Measurements from ENCODE around the gene CDC42EP1. TPM values are rescaled to one million over a fixed set of nuclear protein-coding genes. Genes with fewer than 3 reads are reported as not detected.
"Not testable (repeated sequence)": the region's sequence is repeated elsewhere in the genome, so short reads cannot be mapped to it uniquely, and the experiment has no call there.

The CDC42EP1 gene
- total RNA-seq, 1 donor from 2014 or later = 0.94 TPM

DNA sequence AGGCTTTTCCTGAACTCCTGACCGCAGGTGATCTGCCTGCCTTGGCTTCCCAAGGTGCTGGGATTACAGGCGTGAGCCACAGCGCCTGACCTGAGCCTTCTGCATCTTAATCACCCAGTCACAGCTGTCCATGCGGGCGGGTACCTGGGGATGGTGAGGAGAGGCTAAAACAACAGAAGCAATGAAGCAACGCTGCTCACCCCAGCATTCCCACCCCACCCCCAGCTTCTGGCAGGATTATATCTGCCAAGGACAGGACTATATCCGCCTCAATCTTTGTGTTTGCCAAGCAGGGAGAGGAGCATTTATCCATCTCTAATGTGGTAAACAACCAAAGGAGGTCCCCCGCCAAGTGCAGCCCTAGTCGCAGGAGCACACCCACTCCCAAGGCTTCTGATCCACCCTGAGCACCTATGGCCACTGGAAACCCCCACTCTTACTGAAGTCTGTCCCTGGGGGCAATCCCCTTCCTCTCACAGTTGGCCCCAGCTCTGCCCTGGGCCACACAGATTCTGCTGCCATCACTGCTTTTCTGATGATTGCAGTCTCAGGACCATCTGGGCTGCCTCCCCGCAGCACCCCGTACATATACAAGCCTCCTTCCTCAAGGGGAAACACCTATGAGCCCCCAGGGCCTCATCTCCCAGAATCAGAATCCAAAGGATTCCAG is 28.4 kb downstream of the CDC42EP1 start:
- DNase-seq = no peak

DNA sequence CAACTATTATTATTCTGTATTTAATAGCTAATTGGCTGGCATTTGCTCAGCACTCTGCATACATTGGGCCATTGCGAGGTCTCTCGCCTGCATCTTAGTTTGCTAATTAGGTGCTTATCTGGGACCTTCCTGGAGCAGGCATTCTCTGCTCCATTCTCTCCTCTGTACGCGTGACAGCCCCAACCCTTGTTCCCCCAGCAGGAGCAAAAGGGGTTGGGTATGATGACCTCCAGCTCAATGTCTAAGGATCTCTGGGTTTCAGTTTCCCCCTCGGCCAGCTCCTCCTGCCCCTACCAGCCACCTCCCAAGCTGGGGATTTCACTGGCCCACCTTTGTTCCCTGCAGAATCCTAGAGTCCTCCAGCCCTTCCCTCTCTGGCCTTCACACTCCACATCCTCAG is 29.4 kb downstream of the CDC42EP1 start:
- DNase-seq = no peak

GRCh38 chr22:37591081-37591480 is 30.8 kb downstream of the CDC42EP1 start:
- not testable (repeated sequence) for DNase-seq

- no peak for DNase-seq
Observed at GRCh38 chr22:37591823-37592404, 31.6 kb downstream of the CDC42EP1 start.

- DNase-seq = no peak
Observed at GRCh38 chr22:37594237-37594636, 34.0 kb downstream of the CDC42EP1 start.

- DNase-seq = no peak
Observed at GRCh38 chr22:37599153-37599552, 38.9 kb downstream of the CDC42EP1 start.

- no peak for DNase-seq
Observed at GRCh38 chr22:37601203-37601539, 40.9 kb downstream of the CDC42EP1 start.

- DNase-seq = no peak
Observed at GRCh38 chr22:37601540-37602442, 41.5 kb downstream of the CDC42EP1 start.

GRCh38 chr22:37602546-37603277 is 42.4 kb downstream of the CDC42EP1 start:
- DNase-seq = not testable (repeated sequence)

GRCh38 chr22:37604074-37604473 is 43.8 kb downstream of the CDC42EP1 start:
- DNase-seq = no peak

- DNase-seq = no peak
Observed at GRCh38 chr22:37604875-37605274, 44.6 kb downstream of the CDC42EP1 start.

DNA sequence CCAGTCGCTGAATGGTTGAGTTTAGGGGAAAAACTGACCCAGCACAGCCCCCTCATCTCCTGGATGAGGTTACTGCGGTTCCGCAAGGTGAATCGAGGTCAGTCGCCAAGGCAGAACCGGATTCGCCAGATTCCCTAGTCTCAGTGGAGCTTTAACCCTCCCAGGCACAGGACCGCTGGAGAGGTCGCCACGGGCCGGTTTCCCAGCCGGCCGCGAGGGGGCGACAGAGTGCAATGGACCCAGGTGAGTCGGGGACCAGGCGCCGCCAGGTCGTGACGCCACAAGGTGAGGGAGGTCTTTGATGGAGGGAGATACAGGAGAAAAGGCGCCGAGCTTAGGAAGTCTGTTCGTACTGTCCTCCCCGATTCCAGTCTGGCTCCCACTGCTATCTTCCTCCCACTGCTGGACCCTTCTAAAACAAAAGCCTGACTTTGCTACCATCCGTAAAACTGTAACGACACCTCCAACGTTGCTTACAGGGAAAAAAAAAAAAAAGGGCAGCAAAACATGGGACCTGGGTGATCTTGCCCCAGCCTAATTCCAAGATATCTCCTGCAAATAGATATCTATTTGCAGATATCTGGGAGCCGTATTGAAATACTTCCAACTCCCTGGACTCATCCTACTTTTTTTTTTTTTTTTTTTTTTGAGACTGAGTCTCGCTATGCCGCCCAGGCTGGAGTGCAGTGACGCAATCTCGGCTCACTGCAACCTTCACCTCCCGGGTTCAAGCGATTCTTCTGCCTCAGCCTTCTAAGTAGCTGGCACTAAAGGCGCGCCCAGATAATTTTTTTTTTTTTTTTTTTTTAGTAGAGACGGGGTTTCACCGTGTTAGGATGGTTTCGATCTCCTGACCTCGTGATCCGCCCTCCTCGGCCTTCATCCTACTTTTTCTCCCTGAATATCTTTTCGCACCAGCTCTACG is 47.0 kb downstream of the CDC42EP1 start:
- DNase-seq = peak; percentile 69

DNA sequence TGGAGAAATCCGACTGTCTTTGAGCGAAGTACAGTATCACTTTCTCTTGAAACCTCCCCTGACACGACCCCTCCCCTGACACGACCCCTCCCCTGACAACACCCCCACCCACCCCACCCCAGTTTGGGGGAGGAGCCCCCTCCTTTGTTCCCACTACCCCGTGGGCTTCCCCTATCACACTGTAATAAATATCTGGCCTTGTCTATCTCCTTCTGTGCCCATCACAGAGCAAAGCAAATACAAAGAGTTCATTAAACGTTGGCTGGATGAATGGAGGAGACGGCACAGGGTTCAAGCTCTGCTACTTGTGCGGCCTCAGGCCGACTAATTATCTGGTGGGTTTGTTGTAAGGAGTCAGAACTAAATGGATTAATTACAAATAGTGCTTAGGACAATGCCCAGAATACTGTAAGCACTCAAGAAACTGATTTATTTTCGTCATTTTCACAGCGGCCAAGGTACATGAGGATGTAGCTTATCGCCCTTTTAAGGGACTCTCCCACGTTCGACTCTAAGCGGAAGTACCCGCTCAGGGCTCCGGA is 47.7 kb downstream of the CDC42EP1 start:
- no peak for DNase-seq

DNA sequence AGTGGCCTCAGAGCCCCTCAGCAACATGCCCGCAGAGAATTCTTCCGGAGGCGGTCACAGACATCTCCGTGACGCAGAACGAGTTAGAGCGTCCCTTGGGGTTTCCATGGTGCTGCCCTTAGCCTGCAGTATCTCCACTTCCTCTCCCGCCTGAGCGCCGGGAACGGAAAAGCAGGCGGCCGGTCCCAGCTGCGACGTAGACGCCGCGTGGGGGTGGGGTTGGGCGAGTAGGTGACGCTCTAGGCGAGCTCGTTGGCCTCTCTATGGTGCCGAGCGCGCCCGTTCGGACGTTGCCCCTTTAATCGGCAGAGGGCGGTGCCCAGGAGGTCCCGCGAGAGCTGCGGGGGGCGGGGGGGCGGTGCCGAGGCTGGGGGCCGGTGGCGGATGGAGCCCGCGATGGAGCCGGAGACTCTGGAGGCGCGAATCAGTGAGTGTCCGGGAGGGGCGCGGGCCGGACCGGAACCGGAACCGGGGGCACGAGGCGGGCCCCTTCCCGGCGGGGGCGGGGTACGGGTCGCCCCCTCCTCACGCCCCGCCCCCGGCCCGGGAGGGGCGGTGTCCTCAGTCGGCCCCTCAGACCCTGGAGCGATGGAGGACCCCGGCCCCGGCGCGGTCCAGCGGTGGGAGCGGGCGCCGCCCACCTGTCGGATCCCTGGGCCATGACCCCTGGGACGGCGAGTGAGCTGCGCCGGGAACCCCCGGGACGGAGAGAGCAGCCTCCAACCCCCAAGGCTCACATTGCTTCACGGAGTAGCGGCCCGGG is 48.4 kb downstream of the CDC42EP1 start, which contains the start of gene GGA1:
Gene GGA1, plus strand, starts transcription at position 358 of the 763 bp plus-strand sequence. Its CDS starts 27 bp downstream, at position 385.
- DNase-seq = peak; percentile 96

- no peak for DNase-seq
Observed at GRCh38 chr22:37609240-37610152, 49.2 kb downstream of the CDC42EP1 start.

DNA sequence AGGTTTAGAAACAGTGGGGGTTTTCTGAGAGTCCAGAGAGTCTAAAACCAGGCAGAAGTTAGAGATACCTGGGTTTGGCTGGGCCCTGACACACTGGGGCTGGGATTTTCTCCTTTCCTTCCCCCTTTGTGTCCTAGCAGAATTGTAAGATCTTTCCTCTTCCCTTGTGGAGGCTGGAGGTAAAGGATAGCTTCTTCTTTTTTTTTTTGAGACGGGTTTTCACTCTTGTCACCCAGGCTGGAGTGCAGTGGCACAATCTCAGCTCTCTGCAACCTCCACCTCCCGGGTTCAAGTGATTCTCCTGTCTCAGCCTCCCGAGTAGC is 49.8 kb downstream of the CDC42EP1 start:
- DNase-seq = not testable (repeated sequence)

DNA sequence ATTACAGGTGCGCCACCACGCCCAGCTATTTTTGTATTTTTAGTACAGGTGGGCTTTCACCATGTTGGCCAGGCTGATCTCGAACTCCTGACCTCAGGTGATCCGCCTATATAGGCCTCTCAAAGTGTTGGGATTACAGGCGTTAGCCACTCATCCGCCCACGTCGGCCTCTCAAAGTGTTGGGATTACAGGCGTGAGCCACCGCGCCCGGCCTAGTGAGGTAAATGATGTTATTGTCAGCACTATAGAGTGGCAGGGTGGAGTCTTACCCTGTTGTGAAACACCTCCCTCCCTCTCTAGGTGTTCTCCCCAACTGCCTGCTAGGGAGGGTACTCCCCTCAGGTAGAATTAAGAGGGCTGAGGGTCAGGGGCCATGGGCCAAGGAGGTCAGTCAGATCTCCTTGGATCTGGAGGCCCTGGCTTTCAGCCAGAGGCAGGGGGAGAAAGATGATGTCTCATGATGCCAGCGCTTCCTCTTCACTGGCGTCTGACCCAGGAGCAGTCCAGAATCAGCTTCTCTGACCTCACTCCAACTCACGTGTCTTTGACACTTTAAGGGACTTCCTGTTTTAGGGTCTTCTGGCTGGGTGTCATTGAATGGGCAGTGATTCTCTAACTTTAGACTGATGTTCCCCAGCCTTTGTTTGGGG is 50.3 kb downstream of the CDC42EP1 start:
- DNase-seq = no peak

- DNase-seq = no peak
Observed at GRCh38 chr22:37611207-37611606, 50.9 kb downstream of the CDC42EP1 start.
